NOMO-1 treated with dmso at 0.1 percent for 144 hours (cell line): Measurements from ENCODE around the gene ZNF761.
"Not testable (repeated sequence)": the region's sequence is repeated elsewhere in the genome, so short reads cannot be mapped to it uniquely, and the experiment has no call there.

Source experiments
- DNase-seq: peaks from one replicate; lab custom pipeline; 2025; ENCODE audit not compliant: unreplicated experiment; lab: John Stamatoyannopoulos, UW

The ZNF761 gene

GRCh38 chr19:53455828-53456227, 24.0 kb downstream of the ZNF761 start:
- no peak for DNase-seq

- DNase-seq, result not testable (repeated sequence)
Observed at GRCh38 chr19:53460131-53460721, 28.4 kb downstream of the ZNF761 start.

GRCh38 chr19:53461866-53462265, 30.1 kb downstream of the ZNF761 start:
- no peak for DNase-seq

GRCh38 chr19:53462861-53463260, 31.1 kb downstream of the ZNF761 start:
- DNase-seq, result no peak

GRCh38 chr19:53463263-53463662, 31.5 kb downstream of the ZNF761 start:
- DNase-seq, result no peak

GRCh38 chr19:53466726-53467484, 35.1 kb downstream of the ZNF761 start:
- no peak for DNase-seq

GRCh38 chr19:53467485-53468262, 35.9 kb downstream of the ZNF761 start, which contains the start of gene ZNF813:
ZNF813 (plus strand) TSS chr19:53467733; CDS start chr19:53483823, 16,090 bp downstream.
- peak; percentile 76 for DNase-seq

GRCh38 chr19:53468628-53469027, 36.8 kb downstream of the ZNF761 start:
- not testable (repeated sequence) for DNase-seq

GRCh38 chr19:53471916-53472315, 40.1 kb downstream of the ZNF761 start:
- DNase-seq, result no peak

- DNase-seq, result not testable (repeated sequence)
Observed at GRCh38 chr19:53474832-53475231, 43.0 kb downstream of the ZNF761 start.

GRCh38 chr19:53475470-53475869, 43.7 kb downstream of the ZNF761 start:
- DNase-seq, result not testable (repeated sequence)

GRCh38 chr19:53483751-53484150, 52.0 kb downstream of the ZNF761 start:
- not testable (repeated sequence) for DNase-seq

- no peak for DNase-seq
Observed at GRCh38 chr19:53485046-53486004, 53.5 kb downstream of the ZNF761 start.

- no peak for DNase-seq
Observed at GRCh38 chr19:53492153-53492552, 60.4 kb downstream of the ZNF761 start.

- not testable (repeated sequence) for DNase-seq
Observed at GRCh38 chr19:53497311-53498023, 65.7 kb downstream of the ZNF761 start.

GRCh38 chr19:53498024-53498395, 66.2 kb downstream of the ZNF761 start:
- DNase-seq, result not testable (repeated sequence)

- DNase-seq, result not testable (repeated sequence)
Observed at GRCh38 chr19:53503151-53503550, 71.4 kb downstream of the ZNF761 start.

GRCh38 chr19:53503671-53504364, 72.0 kb downstream of the ZNF761 start:
- not testable (repeated sequence) for DNase-seq

GRCh38 chr19:53504365-53504703, 72.5 kb downstream of the ZNF761 start:
- DNase-seq, result not testable (repeated sequence)
